Activated naive CD4-positive, alpha-beta T cell treated with anti-CD3 and anti-CD28 coated beads, Interleukin-2, amount 50 U/mL, for 24 hours (primary cell): Measurements from ENCODE around the gene ERICH4.
"Not testable (repeated sequence)": the region's sequence is repeated elsewhere in the genome, so short reads cannot be mapped to it uniquely, and the experiment has no call there.

ENCODE experiments used
- H3K27ac Mint-ChIP-seq: one replicate; pipeline ENCODE4 v1.8.0; 2021; ENCODE audit warnings: mild to moderate bottlenecking, mixed read lengths
- H3K27me3 Mint-ChIP-seq: one replicate; pipeline ENCODE4 v1.8.0; 2021; ENCODE audit warnings: mixed read lengths
- H3K36me3 Mint-ChIP-seq: one replicate; pipeline ENCODE4 v1.8.0; 2021; ENCODE audit warnings: mixed read lengths
- H3K4me1 Mint-ChIP-seq: one replicate; pipeline ENCODE4 v1.8.0; 2021; ENCODE audit warnings: mixed read lengths
- H3K4me3 Mint-ChIP-seq: one replicate; pipeline ENCODE4 v1.8.0; 2021; ENCODE audit warnings: mild to moderate bottlenecking, mixed read lengths
- H3K9me3 Mint-ChIP-seq: one replicate; pipeline ENCODE4 v1.8.0; 2021; ENCODE audit warnings: mixed read lengths

ERICH4 gene

DNA sequence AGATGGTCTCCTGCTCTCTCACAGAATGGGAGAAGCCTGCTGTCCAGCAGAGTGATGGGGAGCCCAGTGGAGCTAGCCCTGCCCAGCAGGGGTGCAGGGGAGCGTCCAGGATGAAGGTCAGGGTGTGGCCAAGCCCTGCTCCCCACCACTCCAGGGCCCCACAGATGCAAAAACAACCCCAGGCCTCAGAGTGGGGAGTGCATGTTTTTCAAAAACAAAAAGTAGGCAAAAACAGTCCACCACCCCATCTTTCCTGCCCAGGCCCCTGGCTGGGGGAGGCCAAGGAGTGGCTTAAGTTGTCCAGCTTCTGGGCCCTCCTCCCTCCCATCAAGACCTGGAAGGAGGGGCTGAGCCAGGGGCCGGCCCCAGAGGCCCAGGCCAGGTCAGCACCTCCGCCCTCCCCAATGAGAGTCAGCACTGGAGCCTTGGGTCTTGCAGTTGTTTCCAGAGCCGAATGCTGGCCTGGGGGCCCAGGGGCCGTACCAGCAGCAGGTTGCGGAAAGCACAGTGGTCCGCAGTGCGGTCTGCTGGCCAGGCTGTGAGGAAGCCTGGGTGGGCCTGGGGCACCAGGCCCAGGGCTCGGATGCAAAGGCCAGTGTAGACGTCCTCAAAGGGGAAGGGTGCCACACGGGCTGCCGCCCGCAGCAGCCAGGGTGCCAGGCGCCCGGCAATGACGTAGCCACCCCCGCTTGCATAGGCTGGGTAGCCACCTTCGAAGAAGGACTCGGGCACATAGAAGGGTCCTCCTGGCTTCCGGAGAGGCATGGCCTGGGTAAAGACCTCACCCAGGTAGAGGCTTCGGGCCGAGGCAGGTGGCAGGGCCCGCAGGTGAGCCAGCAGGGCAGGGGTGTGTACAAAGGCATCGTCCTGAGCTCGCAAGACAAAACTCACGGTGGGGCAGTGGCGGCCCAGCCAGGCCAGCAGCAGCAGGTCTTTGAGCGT lies 17.5 kb upstream of the ERICH4 start:
- H3K27ac Mint-ChIP-seq = no peak overlapping the region

DNA sequence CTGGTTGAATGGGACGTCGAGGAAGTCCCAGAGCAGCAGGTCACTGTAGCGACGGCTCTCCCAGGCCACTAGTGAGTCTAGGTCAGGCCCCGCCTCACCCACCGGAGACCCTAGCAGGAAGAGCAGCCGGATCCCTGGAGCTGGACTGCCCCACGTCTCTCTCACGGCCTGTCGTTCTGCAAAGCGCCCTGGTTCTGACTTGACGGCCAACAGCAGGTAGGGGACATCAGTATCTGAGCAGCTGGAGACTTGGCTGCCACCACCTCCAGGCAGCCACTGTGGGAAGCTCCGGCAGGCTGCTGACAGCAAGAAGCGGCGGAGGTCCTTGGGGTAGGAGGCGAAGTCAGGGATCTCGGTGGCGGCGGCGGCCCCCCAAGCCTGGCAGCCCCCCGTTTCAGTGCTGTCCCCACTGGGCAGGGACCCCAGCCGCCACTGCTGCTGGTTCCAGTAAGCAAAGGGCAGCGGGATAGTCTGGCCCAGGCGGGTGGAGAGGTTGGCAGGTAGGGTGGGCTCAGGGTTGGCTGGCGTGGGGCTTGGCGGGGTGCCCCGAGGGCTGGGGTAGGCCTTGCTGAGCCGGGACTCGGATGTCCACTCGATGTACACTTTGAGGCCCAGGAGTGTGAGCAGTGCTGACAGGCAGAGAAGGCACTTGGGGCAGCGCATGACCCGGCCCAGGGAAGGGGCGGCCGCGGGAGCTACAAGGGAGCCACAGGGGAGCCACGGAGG lies 16.7 kb upstream of the ERICH4 start:
- Mint-ChIP-seq H3K4me1 (peaks cover 24% of the 10 kb centered on the region), H3K27me3 (no peaks in the 10 kb centered on the region), H3K4me3 (no peak overlapping the region)

More for the DNA sequence above, 17.5 kb upstream of the ERICH4 start:
- Mint-ChIP-seq H3K9me3 (no peaks in the 10 kb centered on the region), H3K4me3 (no peak overlapping the region), H3K4me1 (peaks cover 24% of the 10 kb centered on the region), H3K36me3 (peaks cover 4% of the 10 kb centered on the region), H3K27me3 (no peaks in the 10 kb centered on the region)

DNA sequence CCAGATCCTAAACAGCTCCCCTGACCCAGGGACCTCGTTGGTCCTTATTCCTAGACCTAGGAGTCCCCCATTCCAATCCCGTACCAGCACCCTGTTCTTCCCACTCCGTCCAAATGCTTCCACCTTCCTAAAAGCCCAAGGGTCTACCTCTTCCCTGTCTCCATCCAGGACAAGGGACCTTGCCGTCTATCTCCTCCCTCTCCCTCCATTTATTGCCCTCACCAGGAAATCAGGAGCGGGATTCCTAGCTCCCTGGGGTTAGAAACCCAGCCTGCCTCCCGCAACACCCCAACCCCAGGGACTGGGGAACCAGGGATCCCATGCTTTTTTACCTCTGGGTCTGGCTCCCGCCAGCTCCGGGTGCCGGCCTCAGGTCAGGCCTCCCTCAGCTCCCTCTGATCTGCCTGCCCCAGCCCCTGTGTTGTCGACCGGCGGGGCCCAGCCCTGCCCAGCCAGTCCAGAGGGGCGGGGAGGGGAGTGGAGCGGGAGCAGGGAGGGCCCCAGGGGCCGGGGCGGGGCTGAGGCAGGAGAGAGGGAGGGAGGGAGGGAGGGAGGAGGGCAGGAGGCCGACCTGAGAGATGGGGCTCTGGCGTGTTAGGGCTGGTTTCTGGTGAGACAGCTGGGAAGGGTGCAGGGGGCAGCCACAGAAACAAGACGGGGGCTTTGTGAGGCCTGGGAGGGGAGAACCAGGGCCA lies 15.9 kb upstream of the ERICH4 start, which contains the start of gene B3GNT8:
Gene B3GNT8, minus strand, starts transcription at position 423 of the 695 bp plus-strand sequence. CDS start 596 bp downstream, outside the sequence.
- Mint-ChIP-seq H3K36me3 (peaks cover 3% of the 10 kb centered on the region), H3K27ac (peak within 1 kb of the TSS; percentile 90), H3K27me3 (no peaks in the 10 kb centered on the region), H3K4me1 (peaks cover 24% of the 10 kb centered on the region), H3K4me3 (peak within 1 kb of the TSS; percentile 86), H3K9me3 (no peaks in the 10 kb centered on the region)

More for the DNA sequence above, 16.7 kb upstream of the ERICH4 start:
- Mint-ChIP-seq H3K27ac (no peak overlapping the region), H3K9me3 (no peaks in the 10 kb centered on the region), H3K36me3 (peaks cover 3% of the 10 kb centered on the region)

DNA sequence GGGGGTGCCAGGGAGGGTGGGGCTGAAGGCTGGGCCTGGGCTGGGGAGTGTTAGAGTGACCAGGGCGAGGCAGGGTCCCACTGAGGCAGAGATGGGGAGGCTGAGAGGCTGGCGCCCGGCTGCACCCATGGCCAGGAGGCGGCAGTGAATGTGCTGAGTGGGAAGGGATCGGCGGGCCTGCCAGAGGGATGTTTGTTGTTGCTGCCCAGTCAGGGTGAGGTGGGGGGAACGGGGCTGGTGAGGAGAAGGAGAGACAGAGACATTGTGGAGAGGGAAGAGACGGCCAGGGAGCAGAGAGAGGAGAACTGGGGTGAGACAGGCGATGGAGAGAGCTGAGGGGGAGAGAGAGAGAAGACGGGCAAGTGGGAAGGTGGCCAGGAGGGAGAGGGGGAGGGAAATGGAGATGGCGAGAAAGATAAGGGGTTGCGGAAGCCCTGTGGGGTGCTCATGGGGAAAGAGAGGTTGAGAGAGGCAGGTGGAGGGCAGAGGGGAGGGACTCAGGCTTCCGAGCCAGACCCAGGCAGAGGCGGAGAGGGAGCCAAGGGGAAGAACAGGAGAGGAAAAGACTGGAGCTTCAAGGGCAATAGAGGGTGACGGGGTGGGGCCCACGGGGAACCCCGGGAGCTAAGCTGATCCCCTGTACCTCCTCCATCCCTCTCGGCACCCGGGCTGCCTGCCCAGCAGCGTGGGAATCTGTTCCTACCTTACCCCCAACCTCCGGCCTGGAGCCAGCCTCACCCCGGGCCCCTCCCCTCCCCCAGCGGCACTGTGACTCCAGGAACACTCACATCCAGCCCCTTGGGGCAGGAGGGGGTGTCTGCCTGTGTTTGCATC lies 15.1 kb upstream of the ERICH4 start:
- H3K4me3 Mint-ChIP-seq = peak overlapping the region; percentile 86
- H3K36me3 Mint-ChIP-seq = peaks cover under 1% of the 10 kb centered on the region
- peaks cover 24% of the 10 kb centered on the region for H3K4me1 Mint-ChIP-seq
- no peaks in the 10 kb centered on the region for H3K9me3 Mint-ChIP-seq
- H3K27me3 Mint-ChIP-seq = no peaks in the 10 kb centered on the region
- H3K27ac Mint-ChIP-seq = peak overlapping the region; percentile 90

DNA sequence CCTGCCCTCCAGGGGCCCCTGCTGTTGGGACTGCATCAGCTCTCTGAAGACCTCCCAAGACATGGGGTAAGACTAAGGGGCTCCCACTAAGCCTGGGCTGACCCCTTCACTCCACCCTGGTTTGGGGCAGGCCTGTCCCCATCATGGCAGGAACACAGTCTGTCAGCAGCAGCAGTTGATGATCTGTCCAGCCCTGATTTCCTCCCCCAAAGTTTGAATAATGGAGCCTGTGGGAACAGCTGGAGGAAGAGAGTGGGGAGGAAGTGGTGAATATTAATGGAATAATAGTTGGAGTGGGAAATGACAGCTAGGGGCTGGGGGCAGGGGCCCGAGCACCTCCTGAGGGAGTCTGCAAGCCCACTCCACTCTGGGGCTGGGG lies 14.5 kb upstream of the ERICH4 start:
- no peaks in the 10 kb centered on the region for H3K27me3 Mint-ChIP-seq
- no peak overlapping the region for H3K27ac Mint-ChIP-seq
- H3K4me1 Mint-ChIP-seq = peaks cover 24% of the 10 kb centered on the region
- H3K36me3 Mint-ChIP-seq = no peaks in the 10 kb centered on the region
- no peaks in the 10 kb centered on the region for H3K9me3 Mint-ChIP-seq
- H3K4me3 Mint-ChIP-seq = peak overlapping the region; percentile 33

DNA sequence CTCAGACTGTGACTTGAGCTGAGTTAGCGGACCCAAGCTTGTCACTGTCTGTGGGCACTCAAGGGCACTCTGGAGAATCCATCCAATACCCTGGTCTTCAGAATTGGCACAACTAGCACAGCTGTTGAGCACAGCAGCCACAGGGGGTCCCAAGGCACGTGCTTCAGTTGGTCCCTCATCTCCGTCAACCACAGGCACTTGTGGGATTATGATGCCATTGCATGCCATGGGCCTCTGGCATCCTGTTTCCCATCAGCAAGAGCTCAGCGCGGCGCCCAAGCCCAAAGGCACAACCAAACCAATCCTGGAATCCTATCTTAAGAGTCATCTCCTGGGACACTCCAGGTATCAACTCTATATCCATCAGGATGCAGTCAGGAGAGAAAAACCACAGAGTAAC lies 12.0 kb upstream of the ERICH4 start:
- H3K9me3 Mint-ChIP-seq = no peaks in the 10 kb centered on the region

DNA sequence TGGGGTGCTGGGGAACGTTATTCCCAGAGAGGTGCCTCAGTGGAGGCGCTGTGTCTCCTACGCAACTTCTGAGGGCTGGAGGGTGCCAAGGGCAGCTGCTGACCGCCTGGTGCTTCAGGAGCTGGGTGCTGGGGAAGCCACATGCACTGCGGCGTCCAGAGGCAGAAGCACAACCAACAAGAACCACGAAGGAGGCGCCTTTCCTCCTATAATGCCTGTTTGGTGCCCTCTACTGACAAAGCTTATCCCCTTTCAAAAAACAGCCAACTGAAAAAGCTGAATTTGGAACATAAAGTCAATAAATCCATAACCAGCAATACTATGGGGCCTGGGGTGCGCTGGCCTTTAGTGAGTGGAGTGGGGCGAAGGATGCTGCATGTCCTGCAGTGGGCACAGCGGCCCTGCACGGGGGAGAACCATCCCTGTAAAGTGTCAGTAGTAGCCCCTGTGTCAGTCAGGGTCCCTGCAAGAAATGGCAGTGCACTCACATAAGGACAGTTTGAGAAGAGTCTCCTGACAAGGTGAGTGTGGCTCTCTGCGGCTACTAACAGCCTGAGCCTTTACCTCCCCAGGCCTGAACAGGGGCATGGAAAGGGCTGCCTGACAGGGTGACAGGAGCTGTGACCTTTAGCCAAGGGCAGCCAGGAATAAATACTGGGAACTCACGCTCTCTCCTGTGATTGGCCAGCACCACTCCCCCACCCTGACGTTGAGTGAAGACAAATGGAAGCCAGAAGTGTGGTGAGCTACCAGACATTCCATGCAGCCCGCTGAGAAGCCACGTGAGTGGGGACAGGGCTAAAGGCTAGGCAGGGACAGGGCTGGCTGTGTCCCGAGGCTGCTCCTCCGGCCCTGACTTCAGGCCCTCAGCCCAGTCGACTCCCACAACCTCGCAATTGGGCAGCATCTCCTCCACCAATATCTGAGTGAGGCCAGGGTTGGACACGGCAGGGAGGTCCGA lies 11.2 kb upstream of the ERICH4 start:
- Mint-ChIP-seq H3K4me1 (peaks cover 28% of the 10 kb centered on the region), H3K27ac (no peak overlapping the region), H3K4me3 (no peak overlapping the region), H3K27me3 (no peaks in the 10 kb centered on the region), H3K9me3 (no peaks in the 10 kb centered on the region), H3K36me3 (peaks cover 4% of the 10 kb centered on the region)

More for the DNA sequence above, 12.0 kb upstream of the ERICH4 start:
- Mint-ChIP-seq H3K27ac (no peak overlapping the region), H3K4me3 (no peak overlapping the region), H3K4me1 (peaks cover 28% of the 10 kb centered on the region), H3K27me3 (no peaks in the 10 kb centered on the region), H3K36me3 (no peaks in the 10 kb centered on the region)

DNA sequence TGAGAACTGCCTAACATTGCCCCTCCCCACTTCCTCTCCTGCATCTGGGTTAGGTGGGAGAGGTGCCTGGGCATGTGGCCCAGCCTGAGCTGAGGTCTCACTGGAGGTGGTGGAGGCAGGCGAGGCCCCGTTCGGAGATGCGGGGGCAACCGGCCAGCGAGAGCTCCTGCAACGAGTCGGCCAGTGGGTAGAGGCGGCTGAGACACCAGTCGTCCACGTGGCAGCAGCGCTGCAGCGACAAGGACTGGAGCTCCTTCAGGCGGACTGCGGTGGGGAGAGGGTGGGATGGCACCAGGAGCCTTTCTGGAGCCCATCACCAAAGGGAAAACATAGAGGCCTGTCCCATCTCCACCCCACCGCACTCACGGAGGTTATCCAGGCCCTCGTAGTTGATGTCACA lies 9.8 kb upstream of the ERICH4 start:
- peaks cover 20% of the 10 kb centered on the region for H3K4me1 Mint-ChIP-seq

DNA sequence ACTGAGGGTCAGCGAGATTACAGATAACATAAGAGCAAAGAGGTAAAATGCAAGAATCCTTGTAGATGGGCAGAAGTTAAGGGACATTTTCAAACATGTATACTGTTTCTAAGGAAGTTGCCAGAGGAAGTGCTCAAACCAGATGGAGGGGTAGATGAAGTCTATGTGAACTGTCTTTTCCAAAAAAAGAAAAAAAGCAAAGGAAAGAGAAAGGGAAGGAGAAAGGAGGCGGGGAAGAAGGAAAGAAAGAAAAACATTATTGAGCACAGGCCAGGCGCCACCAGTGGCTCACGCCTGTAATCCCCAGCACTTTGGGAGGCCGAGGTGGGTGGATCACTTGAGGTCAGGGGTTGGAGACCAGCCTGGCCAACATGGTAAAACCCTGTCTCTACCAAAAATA lies 8.5 kb upstream of the ERICH4 start:
- Mint-ChIP-seq H3K9me3 (no peaks in the 10 kb centered on the region), H3K4me1 (peaks cover 10% of the 10 kb centered on the region), H3K27ac (peak overlapping the region; percentile 47), H3K27me3 (no peaks in the 10 kb centered on the region), H3K4me3 (no peak overlapping the region), H3K36me3 (peaks cover 6% of the 10 kb centered on the region)

More for the DNA sequence above, 9.8 kb upstream of the ERICH4 start:
- Mint-ChIP-seq H3K27me3 (no peaks in the 10 kb centered on the region), H3K4me3 (no peak overlapping the region), H3K9me3 (no peaks in the 10 kb centered on the region), H3K27ac (no peak overlapping the region), H3K36me3 (peaks cover 4% of the 10 kb centered on the region)

DNA sequence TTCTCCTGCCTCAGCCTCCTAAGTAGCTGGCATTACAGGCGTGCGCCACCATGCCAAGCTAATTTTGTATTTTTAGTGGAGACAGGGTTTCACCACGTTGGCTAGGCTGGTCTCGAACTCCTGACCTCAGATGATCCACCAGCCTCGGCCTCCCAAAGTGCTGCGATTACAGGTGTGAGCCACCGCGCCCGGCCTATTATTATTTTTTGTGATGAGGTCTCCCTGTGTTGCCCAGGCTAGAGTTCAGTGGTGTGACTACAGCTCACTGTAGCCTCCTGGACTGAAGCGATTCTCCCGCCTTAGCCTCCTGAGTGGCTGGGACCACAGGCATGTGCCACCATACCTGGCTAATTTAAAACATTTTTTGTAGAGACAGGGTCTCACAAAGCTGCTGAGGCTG lies 7.6 kb upstream of the ERICH4 start:
- not testable (repeated sequence) for H3K27ac Mint-ChIP-seq, H3K27me3 Mint-ChIP-seq, H3K4me1 Mint-ChIP-seq, H3K36me3 Mint-ChIP-seq, H3K9me3 Mint-ChIP-seq, H3K4me3 Mint-ChIP-seq

DNA sequence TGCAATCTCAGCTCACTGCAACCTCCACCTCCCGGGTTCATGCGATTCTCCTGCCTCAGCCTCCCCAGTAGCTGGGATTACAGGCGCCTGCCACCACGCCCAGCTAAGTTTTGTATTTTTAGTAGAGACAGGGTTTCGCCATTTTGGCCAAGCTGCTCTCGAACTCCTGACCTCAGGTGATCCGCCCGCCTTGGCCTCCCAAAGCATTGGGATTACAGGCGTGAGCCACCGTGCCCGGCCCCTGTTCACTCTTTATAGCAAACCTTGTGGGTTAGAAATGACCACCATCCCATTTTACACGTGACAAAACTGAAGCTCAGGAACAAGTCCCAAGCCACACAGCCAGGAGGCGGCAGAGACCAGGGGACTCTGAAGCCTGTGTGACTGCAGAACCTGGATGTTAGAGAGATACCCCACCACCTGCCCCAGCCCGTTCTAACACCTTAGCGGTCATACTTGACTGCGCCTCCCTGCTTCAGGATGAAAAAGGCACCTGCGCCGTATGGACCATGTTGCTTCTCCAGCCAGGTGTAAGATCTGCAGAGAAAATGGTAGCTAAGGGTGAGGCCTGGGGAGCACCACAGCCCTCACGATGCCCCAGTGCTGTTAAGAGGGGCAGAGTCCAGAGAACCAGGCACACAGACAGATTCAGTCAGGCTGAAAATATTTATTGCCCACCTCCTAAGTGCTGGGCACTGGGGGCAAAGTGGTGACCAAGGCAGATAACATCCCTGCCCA lies 6.9 kb upstream of the ERICH4 start:
- peaks cover 10% of the 10 kb centered on the region for H3K4me1 Mint-ChIP-seq
- no peaks in the 10 kb centered on the region for H3K9me3 Mint-ChIP-seq
- no peaks in the 10 kb centered on the region for H3K27me3 Mint-ChIP-seq
- H3K36me3 Mint-ChIP-seq = peaks cover 6% of the 10 kb centered on the region
- H3K4me3 Mint-ChIP-seq = peak overlapping the region; percentile 9
- no peak overlapping the region for H3K27ac Mint-ChIP-seq

DNA sequence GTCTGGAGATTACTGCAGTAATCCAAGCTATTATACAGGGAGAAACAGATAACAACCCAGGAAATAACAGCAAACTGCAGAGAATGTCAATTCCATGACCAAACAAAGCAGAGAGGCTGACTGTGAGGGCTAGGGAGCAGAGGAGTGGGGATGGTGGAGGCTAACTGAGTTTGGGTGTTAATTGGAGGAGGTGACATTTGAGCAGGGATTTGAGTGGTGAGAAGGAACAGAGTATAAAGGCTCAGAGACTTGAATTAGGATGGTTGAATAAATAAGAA lies 6.3 kb upstream of the ERICH4 start:
- H3K9me3 Mint-ChIP-seq = no peaks in the 10 kb centered on the region
- H3K36me3 Mint-ChIP-seq = peaks cover 6% of the 10 kb centered on the region
- no peak overlapping the region for H3K27ac Mint-ChIP-seq
- H3K4me3 Mint-ChIP-seq = peak overlapping the region; percentile 9
- peaks cover 10% of the 10 kb centered on the region for H3K4me1 Mint-ChIP-seq
- H3K27me3 Mint-ChIP-seq = no peaks in the 10 kb centered on the region

DNA sequence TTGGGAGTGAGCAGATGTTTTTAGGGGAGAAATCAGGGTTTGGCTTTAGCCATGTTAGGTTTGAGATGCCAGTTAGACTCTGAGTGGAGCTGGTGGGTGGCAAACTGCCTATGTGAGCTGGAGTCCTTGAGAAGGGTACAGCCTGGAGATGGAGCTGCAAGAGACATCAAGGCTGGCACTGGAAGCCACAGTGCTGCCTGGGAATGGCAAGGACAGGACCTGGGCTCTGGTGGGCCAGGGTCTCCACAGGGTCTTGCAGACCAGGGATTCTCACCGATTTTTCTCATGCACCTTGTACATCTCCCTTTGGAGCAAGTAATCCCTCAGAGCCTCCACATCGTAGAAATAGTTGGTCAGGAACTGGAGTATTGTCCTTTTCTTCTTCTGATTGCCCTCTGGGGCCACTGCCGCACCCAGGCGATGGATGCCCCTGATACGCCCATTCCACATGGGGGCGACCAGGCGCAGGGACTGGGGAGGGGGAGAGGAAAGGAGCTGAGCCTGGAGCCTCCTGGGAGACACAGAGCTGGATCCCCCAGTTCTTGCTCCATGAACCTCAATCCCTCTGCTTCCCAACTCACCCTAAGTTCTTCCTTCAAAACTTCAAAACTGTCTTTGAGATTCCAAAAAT lies 4.9 kb upstream of the ERICH4 start:
- H3K27me3 Mint-ChIP-seq = no peaks in the 10 kb centered on the region
- peak overlapping the region; percentile 70 for H3K27ac Mint-ChIP-seq
- H3K36me3 Mint-ChIP-seq = peaks cover 6% of the 10 kb centered on the region
- H3K4me1 Mint-ChIP-seq = peaks cover 10% of the 10 kb centered on the region
- H3K9me3 Mint-ChIP-seq = no peaks in the 10 kb centered on the region
- no peak overlapping the region for H3K4me3 Mint-ChIP-seq
